HG03139 (cell line): ENCODE data around the gene FYB2.

ENCODE experiments used
- ATAC-seq: cut with Tn5 transposase; IDR thresholded peaks from one replicate; pipeline ENCODE4 v1.9.1; 2021; ENCODE audit not compliant: unreplicated experiment

The FYB2 gene, protein sequence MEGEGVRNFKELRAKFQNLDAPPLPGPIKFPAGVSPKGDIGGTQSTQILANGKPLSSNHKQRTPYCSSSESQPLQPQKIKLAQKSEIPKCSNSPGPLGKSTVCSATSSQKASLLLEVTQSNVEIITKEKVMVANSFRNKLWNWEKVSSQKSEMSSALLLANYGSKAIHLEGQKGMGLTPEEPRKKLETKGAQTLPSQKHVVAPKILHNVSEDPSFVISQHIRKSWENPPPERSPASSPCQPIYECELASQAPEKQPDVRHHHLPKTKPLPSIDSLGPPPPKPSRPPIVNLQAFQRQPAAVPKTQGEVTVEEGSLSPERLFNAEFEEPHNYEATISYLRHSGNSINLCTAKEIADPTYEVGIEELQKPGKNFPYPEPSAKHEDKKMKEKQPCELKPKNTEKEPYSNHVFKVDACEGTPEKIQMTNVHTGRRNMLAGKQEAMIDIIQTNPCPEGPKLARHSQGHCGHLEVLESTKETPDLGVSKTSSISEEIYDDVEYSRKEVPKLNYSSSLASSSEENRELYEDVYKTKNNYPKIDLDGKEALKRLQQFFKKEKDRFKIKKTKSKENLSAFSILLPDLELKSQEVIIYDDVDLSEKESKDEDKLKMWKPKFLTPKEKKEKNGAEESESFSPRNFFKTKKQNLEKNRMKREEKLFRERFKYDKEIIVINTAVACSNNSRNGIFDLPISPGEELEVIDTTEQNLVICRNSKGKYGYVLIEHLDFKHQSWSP

DNA sequence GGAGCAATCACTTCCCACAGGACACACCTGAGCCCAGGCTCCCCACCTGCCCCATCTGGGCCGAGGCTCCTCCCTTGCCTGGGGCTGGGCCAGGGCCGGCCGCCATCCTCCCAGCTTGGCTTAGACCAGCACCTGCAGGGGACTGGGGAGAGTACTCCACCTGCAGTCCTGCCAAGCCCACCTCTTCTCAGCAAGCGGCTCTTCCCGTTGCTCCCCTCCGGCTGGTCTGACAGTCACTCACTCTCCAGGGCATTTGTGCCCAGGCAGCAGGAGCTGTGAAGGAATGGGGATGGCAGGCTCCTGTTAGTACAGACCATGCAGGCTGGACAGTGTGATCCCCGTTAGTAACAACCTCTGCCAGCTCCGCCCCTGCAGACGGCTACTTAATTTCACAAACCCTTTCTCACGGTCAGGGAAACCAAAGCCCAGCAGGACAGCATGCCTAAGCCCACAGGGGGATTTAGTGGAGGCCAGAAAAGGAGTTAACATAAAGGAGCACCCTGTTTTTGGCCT is at the start of gene FYB2:
TSS of gene FYB2 (minus strand) at position 18 of the 513 bp plus-strand sequence. CDS start 114 bp downstream, outside the sequence.
- no peak for ATAC-seq

DNA sequence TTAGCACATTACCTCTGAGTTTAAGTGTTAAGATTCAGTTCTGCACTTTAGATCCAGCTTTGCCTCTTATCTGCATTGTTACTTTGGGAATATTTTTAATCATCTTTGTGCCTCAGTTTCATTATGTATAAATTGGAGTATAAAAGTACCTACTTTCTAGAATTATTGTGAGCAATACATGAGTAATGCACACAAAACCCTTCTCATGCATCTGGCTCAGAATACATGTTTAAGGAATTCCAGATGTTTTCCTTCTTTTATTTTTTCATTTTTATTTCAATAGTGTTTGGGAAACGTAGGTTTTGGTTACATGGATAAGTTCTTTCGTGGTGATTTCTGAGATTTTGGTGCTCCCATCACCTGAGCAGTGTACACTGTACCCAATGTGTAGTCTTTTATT is 49.6 kb upstream of the FYB2 start:
- no peak for ATAC-seq

DNA sequence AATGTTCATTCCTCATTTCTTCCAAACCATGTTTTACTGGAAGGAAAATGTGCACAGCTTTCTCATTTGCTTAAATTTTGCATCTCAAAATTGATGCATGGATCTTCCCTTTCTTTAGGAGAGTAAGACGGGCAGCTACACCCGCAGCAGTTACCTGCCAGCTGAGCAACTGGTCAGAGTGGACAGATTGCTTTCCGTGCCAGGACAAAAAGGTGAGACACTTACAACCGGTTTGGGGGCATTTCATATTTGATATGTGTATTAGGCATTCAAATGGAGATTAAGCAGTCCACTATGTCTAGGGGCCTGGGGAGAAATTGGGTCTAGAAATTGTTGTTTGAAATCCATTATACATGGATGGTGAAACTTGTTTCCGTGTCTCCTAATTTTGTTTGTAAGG is 48.3 kb upstream of the FYB2 start:
- ATAC-seq = no peak

DNA sequence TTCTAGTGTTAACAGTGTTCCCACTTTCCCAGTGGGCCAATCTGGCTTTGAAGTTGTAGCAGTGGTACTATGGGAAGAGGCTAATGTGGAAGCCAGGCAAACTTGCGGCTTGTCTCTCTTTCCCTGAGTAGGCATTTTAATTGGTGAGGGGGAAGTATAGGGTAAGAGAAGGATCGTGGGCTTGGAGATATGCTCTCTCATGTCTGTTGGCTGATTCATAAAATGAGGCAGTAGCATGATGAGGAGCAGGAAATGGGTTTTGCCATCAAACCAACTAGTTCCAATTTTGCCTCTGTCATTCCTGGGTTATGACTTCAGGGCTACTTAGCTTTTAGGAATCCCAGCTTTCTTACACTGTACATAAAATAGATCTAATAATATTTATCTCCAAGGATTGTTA is 47.5 kb upstream of the FYB2 start:
- no peak for ATAC-seq

DNA sequence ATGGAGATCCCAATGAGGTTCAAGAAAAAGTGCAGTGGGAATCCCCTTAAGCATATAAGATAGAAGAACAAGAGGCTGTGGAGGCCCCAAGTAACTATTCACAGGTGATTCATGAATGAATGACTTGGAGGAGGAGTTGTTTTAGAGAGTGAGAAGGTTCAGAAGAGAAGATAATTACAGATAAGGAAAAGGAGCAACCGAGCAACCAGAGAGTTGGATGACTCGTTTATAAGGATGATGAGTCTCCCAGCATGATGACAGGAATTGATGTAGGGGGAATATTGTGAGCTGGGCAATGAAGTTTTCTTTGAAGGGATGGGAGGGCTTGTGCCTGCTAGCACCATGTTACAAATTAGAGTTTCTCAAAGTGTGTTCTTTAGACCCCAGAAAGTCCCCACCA is 45.2 kb upstream of the FYB2 start:
- no peak for ATAC-seq

DNA sequence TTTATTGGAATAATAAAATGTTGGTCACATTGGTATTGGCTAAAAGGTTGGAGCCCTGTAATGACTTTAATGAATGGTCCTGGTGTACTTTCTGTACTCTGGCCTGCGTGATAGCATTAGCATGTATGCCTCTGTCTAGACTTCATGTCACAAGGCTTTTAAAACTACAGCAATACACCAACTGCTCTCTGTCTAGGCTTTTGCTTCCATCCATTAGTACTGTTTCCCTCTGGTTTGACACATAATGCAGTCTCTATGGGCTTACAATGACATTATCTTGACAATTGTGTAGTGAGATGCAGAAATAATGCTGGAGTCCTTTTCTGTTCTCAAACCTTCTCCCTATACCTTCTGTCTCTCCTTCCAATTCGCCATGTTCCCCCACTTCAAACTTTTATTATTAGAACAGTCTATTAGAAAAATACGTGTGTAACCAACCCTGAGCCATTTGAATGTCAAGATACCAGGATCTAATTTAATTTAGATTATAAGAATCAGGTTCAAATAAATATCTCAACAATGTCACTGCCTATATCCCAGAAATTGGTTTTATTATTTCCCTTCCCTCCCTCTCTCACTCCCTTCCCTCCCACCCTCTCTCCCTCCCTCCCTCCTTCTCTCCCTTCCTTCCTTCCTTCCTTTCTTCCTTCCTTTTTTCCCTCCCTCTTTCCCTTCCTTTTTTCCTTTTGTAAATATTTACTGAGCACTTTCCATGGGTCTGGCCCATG is 44.2 kb upstream of the FYB2 start:
- ATAC-seq = no peak

DNA sequence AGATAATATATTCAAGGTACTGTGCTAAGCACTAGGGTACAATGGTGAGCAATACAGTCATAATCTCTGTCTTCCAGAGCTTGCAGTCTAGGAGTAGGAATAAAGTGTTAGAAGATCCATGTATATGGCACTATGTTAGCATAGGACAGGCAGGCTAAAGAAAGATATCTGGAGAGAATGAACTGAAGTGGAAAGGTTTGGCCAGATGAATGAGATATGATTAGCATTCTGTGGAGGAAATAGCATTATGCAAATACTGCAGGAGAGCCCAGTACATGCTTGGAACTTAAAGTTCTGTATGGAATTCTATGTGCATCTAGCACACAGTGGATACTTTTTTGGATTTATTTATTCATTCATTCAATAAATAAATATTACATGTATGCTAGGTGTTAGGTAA is 40.1 kb upstream of the FYB2 start:
- ATAC-seq = no peak

DNA sequence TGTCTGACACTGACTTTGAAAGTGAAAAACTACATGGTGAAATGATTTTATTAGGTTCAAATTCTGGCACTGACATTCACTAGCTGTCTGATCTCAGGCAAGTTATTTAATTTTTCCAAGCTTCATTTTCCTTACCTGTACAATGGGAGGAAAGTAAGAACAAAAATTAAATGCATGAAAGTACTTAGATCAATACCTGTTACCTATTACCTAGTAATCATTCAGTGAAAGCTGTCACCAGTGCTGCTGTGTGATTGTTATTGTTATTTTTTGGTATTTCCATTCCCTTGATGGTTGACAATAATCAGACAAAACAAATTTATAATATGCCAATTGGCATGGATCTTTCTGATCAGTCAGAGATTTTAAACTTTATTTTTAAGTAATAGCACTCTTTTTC is 37.0 kb upstream of the FYB2 start:
- ATAC-seq = no peak

DNA sequence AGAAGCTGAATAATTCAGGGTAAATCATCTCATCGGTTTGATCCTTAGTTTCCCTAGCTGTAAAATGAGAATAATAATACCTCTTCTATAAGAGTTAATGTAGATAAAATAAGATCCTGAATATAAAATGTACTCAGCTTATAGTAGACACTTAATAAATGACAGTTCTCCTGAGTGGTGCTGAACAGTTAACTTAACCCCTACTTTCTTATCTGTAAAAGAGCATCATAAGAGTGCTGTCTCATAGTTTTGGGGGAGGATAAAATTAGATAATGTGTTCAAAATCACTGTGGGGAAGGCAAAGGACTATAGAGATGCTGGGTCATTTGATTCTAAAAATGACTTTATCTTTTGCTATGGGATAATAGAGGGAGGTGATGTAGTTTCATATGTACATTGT is 36.0 kb upstream of the FYB2 start:
- ATAC-seq = no peak

DNA sequence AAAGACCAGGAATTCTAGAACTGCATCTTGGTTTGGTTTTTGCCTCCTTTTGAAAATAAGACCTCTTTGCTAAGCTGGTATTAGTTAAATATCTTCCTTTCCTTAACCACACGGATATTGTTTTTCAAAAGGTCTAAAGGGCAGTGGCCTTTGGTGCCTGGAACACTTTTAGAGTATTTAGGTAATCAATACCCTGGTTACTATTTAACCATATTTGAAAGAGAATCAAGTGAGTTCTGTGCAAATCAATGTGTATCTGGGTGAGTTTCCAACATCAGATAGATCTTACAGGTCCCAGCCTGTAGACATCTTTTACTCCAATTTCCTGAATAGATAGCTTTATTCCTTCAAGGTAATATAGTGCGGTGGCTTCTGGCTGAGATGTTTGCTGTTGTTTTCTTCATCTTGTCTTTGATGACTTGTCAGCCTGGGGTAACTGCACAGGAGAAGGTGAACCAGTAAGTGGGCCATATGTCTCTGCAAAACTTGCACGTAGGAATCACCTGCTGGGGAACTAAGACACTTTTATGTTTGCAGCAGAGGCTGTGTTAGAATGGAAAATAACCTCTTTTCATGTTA is 35.4 kb upstream of the FYB2 start, which contains the start of gene C8A:
TSS of gene C8A (plus strand) at position 277 of the 579 bp plus-strand sequence. CDS start at position 382, 105 bp downstream.
- no peak for ATAC-seq

DNA sequence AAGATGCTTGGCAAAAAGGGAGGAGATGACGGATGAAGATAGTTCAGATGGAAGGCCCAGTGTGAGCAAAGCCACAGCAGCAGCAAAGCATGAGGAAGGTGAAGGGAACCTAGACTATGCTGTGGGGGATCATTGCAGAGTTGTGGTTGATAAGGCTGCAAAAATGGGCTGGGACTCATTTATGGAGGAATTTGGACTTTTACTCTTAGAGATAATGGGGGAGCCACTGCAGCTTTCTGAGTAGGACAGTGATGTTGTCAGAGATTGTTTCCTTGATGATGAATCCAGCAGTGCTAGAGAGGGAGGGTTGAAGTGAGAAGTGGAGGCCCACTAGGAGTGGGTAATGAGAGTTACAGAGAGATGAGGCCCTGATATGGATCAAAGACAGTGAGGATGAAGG is 33.3 kb upstream of the FYB2 start:
- ATAC-seq = no peak

DNA sequence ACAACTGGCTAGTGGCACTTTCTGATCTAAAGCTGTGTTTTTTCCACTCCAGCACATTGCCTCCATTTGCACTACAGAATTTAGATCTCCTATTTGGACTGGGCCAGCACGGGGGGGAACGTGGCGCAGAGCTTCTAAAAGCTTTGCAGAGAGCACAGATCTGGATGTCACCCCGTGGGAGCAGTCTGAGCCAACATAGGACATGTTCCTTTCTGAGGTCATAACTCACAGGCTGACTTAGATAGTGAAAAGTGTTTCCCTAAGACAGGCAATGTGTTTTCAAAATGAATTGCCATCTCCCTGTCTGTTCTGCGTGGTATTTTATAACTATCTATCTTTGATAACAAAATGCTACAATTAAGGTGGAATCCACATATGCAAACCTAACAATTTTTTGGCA is 31.7 kb upstream of the FYB2 start:
- ATAC-seq = no peak

DNA sequence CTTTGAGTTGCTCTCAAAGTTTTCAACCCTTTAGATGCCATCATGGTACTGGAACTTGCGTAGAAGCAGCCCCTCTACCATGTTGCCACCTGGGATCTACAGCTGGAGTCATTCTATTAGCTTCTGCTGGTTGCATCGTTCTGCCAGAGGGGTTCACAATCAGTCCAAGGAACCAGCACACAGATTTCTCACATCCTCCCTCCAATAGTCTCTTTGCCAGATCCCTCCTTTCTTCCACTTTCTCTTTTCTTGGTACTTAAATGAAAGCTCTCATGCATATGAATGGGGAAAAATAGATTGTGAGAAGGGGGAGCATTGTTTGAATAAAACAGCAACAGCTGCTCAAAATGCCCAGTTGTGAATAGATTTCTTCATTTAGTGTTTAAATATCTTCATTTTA is 31.2 kb upstream of the FYB2 start:
- ATAC-seq = no peak

DNA sequence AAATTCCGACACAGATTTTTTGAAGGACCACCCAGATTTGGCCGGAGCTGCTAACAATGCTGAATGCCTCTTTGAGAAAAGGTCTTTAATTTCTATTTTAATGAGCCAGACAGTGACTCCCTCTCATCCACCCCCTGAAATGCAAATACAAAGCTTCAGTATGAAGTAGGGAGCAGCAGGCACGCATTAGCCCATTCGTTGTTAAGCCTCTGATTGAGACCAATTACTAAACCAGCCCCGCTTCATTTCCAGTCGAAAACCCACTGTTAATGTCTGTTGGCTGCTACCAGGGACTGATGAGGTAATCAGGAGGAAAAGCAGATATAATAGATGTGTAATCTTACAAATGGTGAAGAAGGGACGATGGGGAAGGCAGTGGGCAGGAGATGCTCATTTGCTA is 30.5 kb upstream of the FYB2 start:
- no peak for ATAC-seq

DNA sequence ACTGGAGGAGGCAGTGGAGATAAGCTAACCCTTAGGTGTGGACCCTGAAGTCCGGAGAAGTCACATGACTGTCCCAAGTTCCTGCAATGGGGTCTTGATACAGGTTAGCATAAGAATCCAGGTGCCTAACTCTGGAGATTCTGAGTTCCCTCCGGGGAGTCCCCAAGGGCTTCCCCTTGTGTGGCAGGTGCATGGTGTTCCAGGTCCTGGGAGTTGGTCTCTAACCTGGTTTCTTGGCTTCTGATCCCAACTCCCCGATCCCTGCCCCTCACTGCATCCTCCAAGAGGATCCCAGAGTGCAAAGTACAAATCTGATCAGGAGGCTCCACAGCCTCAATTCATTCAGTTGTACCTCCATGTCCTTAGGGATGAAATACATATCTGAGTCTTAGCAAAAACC is 26.1 kb upstream of the FYB2 start:
- ATAC-seq = no peak

DNA sequence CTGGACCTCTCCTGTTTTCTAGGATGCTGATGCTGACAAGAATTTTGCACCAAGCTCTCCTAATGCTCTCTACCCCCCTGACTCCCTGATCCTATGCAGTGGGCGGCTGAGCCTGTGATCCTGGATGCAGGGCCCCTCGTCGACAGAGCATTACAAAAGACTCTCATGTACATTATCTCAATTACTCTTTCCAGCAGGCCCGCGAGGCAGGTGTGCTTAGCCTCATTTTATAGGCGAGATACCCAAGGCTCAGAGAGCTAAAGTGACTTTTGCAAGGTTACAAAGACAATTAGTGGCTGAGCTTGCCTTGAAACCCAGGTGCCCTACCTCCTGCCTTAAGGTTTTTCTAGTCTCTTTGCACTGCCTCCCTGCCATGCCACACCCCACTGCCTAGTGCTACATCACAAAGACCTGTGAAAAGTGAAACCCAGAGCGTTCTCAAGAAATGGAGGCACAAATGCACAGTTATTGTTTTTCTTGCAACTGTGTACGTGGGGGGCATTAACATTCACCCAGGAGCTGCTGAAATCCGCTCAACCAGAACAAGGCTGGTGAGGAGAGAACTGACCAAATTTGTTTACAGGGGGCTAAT is 25.4 kb upstream of the FYB2 start:
- no peak for ATAC-seq

DNA sequence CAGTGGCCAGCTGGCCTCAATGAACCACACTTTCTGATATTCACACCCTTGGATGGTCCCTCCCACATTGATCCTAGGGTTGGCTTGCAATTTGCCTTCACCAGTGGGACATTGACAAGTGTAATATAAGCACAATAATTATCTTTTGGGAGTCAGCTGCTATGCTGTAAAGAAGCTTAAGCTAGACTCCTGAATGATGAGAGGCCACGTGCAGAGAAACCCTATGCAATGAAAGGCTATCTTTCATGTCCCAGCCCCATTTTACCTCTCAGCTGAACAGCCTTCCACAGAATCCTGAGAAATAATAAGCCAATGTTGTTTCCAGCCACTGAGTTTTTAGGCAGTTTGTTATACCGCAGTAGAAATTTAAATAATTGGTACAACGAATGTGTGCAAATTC is 24.3 kb upstream of the FYB2 start:
- no peak for ATAC-seq

DNA sequence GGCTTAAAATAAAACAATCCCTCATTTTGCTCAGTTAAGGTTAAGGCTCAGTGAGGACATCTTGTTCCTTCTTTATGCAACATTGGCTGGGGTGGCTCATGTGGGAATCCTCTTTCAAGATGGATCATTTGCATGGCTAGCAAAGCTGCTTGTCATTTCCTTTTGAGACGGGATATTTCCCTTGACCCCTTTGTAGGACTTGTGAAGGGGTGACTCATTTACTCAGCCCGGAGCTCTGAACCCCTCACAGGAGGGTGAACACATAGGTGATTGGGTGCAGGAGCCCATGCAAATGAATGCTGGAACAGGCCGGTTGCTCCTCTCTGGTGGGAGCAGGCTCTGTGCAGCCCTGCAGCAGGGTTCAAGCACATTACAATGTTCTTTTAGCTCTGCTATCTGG is 19.6 kb upstream of the FYB2 start:
- ATAC-seq = no peak

DNA sequence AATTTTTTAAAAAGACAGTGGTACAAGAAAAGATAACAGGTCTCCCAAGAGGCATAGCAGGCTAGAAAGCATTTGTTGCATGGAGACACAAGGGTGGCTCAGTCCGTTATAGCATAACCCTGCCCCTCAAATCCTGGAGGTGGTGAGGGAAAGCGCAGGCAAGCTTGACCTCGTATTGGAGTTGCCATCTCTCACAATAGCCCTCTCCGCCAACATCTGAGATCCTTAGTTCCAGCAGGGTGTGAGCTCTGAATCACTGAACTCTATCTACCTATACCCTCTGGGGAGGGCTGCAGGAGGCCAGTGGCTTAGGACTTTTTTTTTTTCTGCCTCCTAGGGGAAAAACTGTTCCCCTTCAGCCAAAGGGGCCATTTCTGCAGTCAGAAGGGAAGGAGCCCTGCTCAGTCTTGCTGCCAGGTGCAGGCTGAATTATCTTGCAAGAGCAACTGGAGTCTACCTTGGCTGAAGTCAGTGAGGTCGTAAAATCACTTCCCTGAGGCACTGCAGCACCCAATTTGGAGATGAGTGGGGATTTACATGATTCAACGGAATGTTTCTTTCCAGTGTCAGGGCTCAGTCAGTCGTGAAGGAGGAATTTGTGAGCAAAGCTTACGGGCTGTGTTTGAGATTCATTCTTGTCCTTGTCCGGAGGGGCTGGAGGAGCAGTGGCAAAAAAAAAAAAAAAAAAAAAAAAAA is 18.2 kb upstream of the FYB2 start:
- ATAC-seq = no peak

DNA sequence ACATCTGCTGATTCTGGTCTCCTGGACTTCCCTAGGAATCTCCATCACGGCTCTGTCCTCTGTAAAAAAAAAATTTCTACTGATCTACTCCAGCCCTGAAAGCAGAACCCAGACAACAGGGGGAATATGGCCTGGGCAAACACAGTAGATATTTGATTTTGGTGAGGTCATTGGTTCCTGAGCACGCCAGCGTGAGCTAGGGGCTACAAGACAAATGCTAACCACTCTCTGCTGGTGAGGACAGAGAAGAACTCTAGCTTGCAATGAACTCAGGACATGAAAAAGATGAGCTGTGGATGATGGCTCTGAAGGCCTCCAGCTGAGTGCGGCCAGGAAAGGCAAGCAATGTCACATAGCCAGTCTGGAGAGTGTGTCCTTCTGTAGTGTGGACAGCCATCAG is 17.2 kb upstream of the FYB2 start:
- ATAC-seq = no peak
